ENCODE measurements around the gene PCBP3.

DNA sequence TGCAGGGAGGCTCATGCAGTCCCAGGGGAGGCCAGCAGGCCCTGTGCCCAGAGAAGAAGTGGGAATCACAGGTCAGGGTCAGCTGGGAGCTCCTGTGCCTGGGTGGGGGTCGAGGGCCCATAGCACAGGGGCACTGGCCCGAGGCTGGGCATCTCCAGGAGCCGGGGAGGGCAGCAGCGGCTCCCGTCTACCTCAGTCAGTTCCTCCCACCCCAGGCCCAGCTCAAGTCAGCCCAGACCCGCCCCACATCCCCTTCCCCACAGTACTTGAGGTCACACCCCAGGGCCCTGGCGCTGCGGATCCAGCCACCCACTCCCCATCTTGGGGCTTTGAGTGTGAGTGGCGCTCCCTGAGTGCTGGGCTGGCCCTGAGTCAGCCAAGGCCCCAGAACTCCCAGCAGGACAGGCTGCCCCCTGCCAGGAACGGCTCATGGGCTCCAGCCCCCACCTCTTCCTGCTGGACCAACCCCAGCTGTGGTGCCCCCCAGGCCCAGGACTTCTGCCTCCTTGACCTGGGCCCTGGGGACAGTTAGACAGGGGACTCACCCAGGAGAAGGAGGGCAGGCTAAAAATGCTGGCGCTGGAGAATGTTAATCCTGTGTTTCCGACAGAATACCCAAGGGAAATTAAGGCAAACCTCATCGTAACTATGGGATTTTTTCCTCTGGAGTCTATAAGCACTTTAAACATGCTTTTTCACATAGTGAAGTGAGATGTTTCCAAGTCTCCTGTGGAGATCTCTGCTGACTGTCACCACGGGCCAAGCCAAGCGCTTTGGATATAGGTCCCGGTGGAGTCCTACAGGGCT, 269.3 kb downstream of the PCBP3 start:
- TF ChIP-seq, protein P1, sequence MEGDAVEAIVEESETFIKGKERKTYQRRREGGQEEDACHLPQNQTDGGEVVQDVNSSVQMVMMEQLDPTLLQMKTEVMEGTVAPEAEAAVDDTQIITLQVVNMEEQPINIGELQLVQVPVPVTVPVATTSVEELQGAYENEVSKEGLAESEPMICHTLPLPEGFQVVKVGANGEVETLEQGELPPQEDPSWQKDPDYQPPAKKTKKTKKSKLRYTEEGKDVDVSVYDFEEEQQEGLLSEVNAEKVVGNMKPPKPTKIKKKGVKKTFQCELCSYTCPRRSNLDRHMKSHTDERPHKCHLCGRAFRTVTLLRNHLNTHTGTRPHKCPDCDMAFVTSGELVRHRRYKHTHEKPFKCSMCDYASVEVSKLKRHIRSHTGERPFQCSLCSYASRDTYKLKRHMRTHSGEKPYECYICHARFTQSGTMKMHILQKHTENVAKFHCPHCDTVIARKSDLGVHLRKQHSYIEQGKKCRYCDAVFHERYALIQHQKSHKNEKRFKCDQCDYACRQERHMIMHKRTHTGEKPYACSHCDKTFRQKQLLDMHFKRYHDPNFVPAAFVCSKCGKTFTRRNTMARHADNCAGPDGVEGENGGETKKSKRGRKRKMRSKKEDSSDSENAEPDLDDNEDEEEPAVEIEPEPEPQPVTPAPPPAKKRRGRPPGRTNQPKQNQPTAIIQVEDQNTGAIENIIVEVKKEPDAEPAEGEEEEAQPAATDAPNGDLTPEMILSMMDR (IDR thresholded peaks at IDR 0.05), result no peak
- no peak for TF ChIP-seq EZH2phosphoT487 (IDR thresholded peaks at IDR 0.05)
